Transverse colon (tissue), 4 donors: Measurements from ENCODE around the gene SERPINB12. TPM values are rescaled to one million over a fixed set of nuclear protein-coding genes. Genes with fewer than 3 reads are reported as not detected.
A peak's percentile ranks its signal among the peaks of the same experiment; 100 is the strongest.

Source experiments
- DNase-seq: peaks from one replicate; pipeline ENCODE4 v3.0.0-alpha.2; 2019
- H3K27ac ChIP-seq, 4 donors: fragments of 200-600 bp; sonication (generic); 2 replicates each; pipeline ENCODE4 v1.5.1; 2016 to 2018; ENCODE audit warnings: inconsistent platforms in 4 of 4
- H3K27me3 ChIP-seq: fragments of 200-600 bp; sonication (generic); 2 replicates; pipeline ENCODE4 v1.5.1; 2017; ENCODE audit warnings: inconsistent platforms
- H3K36me3 ChIP-seq, 4 donors: fragments of 200-600 bp; sonication (generic); 2 replicates each; pipeline ENCODE4 v1.5.1; 2017 to 2019; ENCODE audit warnings: inconsistent platforms in 4 of 4
- H3K4me1 ChIP-seq, 4 donors: fragments of 200-600 bp; sonication (generic); 2 replicates each; pipeline ENCODE4 v1.5.1; 2017 to 2020; ENCODE audit warnings: inconsistent platforms in 4 of 4
- H3K4me3 ChIP-seq, 4 donors: fragments of 200-600 bp; sonication (generic); 1 replicate in 1 of 4; 2 replicates in 3 of 4; pipeline versions ENCODE4 v1.5.1 to v1.6.1; 2017 to 2019; ENCODE audit warnings: inconsistent platforms in 4 of 4
- H3K9me3 ChIP-seq, 2 donors: fragments of 200-600 bp; sonication (generic); 2 replicates each; pipeline ENCODE4 v1.5.1; 2017 to 2019; ENCODE audit warnings: inconsistent platforms in 2 of 2
- CTCF ChIP-seq, 5 experiments: fragments of 200-600 bp in 3 of 5; fragments of 450-650 bp in 2 of 5; sonication (generic) in 3 of 5; IDR thresholded peaks; 1 replicate in 2 of 5; 2 replicates in 3 of 5; pipeline ENCODE4 v1.5.1; 2016 to 2017; ENCODE audit warnings: antibody characterized with exemption in 5 of 5, inconsistent platforms in 3 of 5, mild to moderate bottlenecking in 2 of 5, moderate library complexity in 1 of 5
- EP300 ChIP-seq: sonication (generic); formaldehyde crosslinking; IDR thresholded peaks from one replicate; pipeline ENCODE4 v1.6.1; 2017; ENCODE audit warnings: antibody characterized with exemption, low read depth
- POLR2A ChIP-seq: fragments of 450-650 bp; IDR thresholded peaks from one replicate; pipeline ENCODE4 v1.6.1; 2016; ENCODE audit warnings: antibody characterized with exemption, mild to moderate bottlenecking, moderate library complexity
- POLR2AphosphoS5 ChIP-seq, 3 donors: sonication (generic); formaldehyde crosslinking; IDR thresholded peaks; one replicate each; pipeline ENCODE4 v1.6.1; 2016; ENCODE audit warnings: antibody characterized with exemption in 3 of 3
- WGBS, 2 donors: methylation state at CpG; one replicate each; pipeline ENCODE4 v1.1.5; 2018; ENCODE audit warnings: low coverage in 1 of 2; 5-methylcytosine and 5-hydroxymethylcytosine counted together
- in situ Hi-C, 4 donors: fragments of 200-750 bp; cut with MboI; loops; one replicate each; pipeline versions ENCODE4 v1.15.0 to v1.15.1; 2017; ENCODE audit warnings: low sequenced_read_pairs in 3 of 4, low pct_ligation_motif_present in 1 of 4, low pct_unique_long_range_greater_than_20kb in 1 of 4
- intact Hi-C: fragments of 100-400 bp; cut with DNase I; formaldehyde crosslinking; loops from one replicate; pipeline ENCODE4 v1.15.1; 2023; ENCODE audit warnings: low total_unique reads
- total RNA-seq, 4 donors: library from RNA; depleted of rRNA; stranded (reverse); fragments of >200 nt; gene quantifications; one replicate each; pipeline ENCODE4 v1.1.0, GENCODE V29; 2016

The SERPINB12 gene
- total RNA-seq, 4 donors from 2014 or later = not detected

- no peak overlapping the region for H3K4me3 ChIP-seq
- intact Hi-C loops = loop anchor here (5.0 kb wide), 1 partner anchor 327 kb away; no protein-coding TSS in a partner anchor
- no peak for DNase-seq
- H3K4me1 ChIP-seq = peaks cover 0 to 4% (median 2%) of the 10 kb centered on the region in 4 donors
- H3K9me3 ChIP-seq = no peaks in the 10 kb centered on the region
- no peaks in the 10 kb centered on the region for H3K27me3 ChIP-seq
- in situ Hi-C loops = loop anchor here (25.0 kb wide), 3 partner anchors 322 to 472 kb away; partner anchors contain the start of gene HMSD (in 1 of the 4)
- WGBS, 2 donors = 64 to 66% methylated on average over 7 to 9 of the region's 9 CpGs
- TF ChIP-seq EP300 = no peak
- no peak overlapping the region for H3K27ac ChIP-seq
- H3K36me3 ChIP-seq = no peaks in the 10 kb centered on the region
Measured at GRCh38 chr18:63514888-63515678, 27.1 kb upstream of the SERPINB12 start.

GRCh38 chr18:63515801-63516200, 26.4 kb upstream of the SERPINB12 start:
- Histone ChIP-seq H3K36me3 (no peaks in the 10 kb centered on the region), H3K27ac (no peak overlapping the region), H3K4me3 (no peak overlapping the region), H3K4me1 (peaks cover 0 to 4% (median 2%) of the 10 kb centered on the region in 4 donors), H3K27me3 (no peaks in the 10 kb centered on the region), H3K9me3 (no peaks in the 10 kb centered on the region)
- whole genome bisulfite sequencing, 2 donors = 14 to 47% methylated on average over 1 of the region's 1 CpG
- in situ Hi-C loops (loop anchor here (25.0 kb wide), 3 partner anchors 322 to 472 kb away; partner anchors contain the start of gene HMSD (in 1 of the 4)), intact Hi-C loops (loop anchor here (5.0 kb wide), 1 partner anchor 326 kb away; no protein-coding TSS in a partner anchor)
- no peak for DNase-seq
- TF ChIP-seq CTCF (IDR thresholded peaks at IDR 0.05) = no peak
- no peak for TF ChIP-seq POLR2AphosphoS5 (IDR thresholded peaks at IDR 0.05)
- no peak for TF ChIP-seq POLR2A

- TF ChIP-seq POLR2AphosphoS5 (IDR thresholded peaks at IDR 0.05) = no peak
- TF ChIP-seq EP300 = no peak
- peak; percentile 73 to 79 (median 77) for TF ChIP-seq CTCF (IDR thresholded peaks at IDR 0.05)
- no peak for TF ChIP-seq POLR2A
- no peaks in the 10 kb centered on the region for H3K36me3 ChIP-seq
- H3K4me3 ChIP-seq = no peak overlapping the region
- peaks cover 0 to 4% (median 2%) of the 10 kb centered on the region in 4 donors for H3K4me1 ChIP-seq
- in situ Hi-C loops (loop anchor here (25.0 kb wide), 3 partner anchors 319 to 469 kb away; partner anchors contain the start of gene HMSD (in 1 of the 4)), intact Hi-C loops (loop anchor here (5.0 kb wide), 1 partner anchor 324 kb away; no protein-coding TSS in a partner anchor)
- H3K27me3 ChIP-seq = no peaks in the 10 kb centered on the region
- no peaks in the 10 kb centered on the region for H3K9me3 ChIP-seq
- WGBS, 2 donors = 26 to 27% methylated on average over 13 to 16 of the region's 16 CpGs
- no peak overlapping the region for H3K27ac ChIP-seq
- peak; percentile 50 for DNase-seq
Measured at GRCh38 chr18:63518178-63519012, 23.8 kb upstream of the SERPINB12 start.

- H3K4me3 ChIP-seq = no peak overlapping the region
- TF ChIP-seq EP300 (no peak), POLR2AphosphoS5 (IDR thresholded peaks at IDR 0.05) (no peak), CTCF (IDR thresholded peaks at IDR 0.05) (no peak), POLR2A (no peak)
- no peak for DNase-seq
- in situ Hi-C loops (loop anchor here (10.0 to 25.0 kb wide), 5 partner anchors 55 to 467 kb away; partner anchors contain the start of gene HMSD (in 1 of the 4)), intact Hi-C loops (no loop called here)
- H3K36me3 ChIP-seq = no peaks in the 10 kb centered on the region
- H3K4me1 ChIP-seq = peaks cover 0 to 4% (median 2%) of the 10 kb centered on the region in 4 donors
- H3K9me3 ChIP-seq = no peaks in the 10 kb centered on the region
- no peak overlapping the region for H3K27ac ChIP-seq
- 71% methylated on average over 3 of the region's 3 CpGs; no CpG with 5 or more reads in 1 of the 2 donors for WGBS, 2 donors
- H3K27me3 ChIP-seq = no peaks in the 10 kb centered on the region
Measured at GRCh38 chr18:63520053-63520685, 22.0 kb upstream of the SERPINB12 start.
